Gastrocnemius medialis (tissue), 4 donors: Measurements from ENCODE around the gene GJA10.
"Not testable (repeated sequence)": the region's sequence is repeated elsewhere in the genome, so short reads cannot be mapped to it uniquely, and the experiment has no call there.

Experiments
- CTCF ChIP-seq, 5 experiments: fragments of 450-650 bp in 3 of 5; fragments of 200-600 bp in 2 of 5; sonication (generic) in 2 of 5; IDR thresholded peaks in 4 of 5; conservative IDR thresholded peaks in 1 of 5; 1 replicate in 4 of 5; 2 replicates in 1 of 5; pipeline ENCODE4 v1.5.1; 2016 to 2019; ENCODE audit warnings: antibody characterized with exemption in 5 of 5, mild to moderate bottlenecking in 3 of 5, moderate library complexity in 3 of 5
- POLR2A ChIP-seq, 2 donors: fragments of 450-650 bp; IDR thresholded peaks; one replicate each; pipeline ENCODE4 v1.6.1; 2017; ENCODE audit warnings: antibody characterized with exemption in 2 of 2, mild to moderate bottlenecking in 2 of 2, moderate library complexity in 2 of 2

DNA sequence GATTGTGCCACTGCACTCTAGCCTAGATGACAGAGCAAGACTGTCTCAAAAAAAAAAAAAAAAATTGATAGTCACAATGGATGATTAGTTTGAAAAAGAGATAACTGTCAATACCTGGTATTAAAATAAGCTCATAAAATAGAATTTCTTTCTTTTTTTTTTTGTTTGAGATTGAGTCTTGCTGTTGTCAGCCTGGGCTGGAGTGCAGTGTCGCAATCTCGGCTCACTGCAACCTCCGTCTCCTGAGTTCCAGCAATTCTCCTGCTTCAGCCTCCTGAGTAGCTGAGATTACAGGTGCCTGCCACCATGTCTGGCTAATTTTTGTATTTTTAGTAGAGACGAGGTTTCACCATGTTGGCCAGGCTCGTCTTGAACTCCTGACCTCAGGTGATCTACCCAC lies 46.8 kb upstream of the GJA10 start:
- not testable (repeated sequence) for TF ChIP-seq CTCF (IDR thresholded peaks at IDR 0.05 in 4 of 5, conservative IDR thresholded peaks at IDR 0.05 in 1 of 5); POLR2A (IDR thresholded peaks at IDR 0.05)
